Measurements from ENCODE around the gene CAT.
A peak's percentile ranks its signal among the peaks of the same experiment; 100 is the strongest.

The CAT gene

DNA sequence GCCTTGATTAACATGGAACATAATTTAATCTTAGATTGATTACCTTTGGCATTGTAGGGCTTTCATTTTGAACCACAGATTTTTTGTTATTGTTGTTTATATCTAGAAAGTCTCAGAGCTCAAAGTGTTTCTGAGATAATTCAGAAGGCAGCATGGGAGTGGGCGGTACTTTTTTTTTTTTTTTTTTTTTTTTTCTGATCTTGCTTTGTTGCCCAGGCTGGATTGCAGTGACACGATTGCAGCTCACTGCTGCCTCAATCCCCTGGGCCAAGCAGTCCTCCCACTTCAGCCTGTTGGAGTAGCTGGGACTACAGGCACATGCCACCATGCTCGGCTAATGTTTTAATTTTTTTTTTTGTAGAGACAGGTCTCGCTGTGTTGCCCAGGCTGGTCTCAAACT, 21.5 kb downstream of the CAT start:
- DNase-seq (ENCODE audit: low read depth), result no peak

DNA sequence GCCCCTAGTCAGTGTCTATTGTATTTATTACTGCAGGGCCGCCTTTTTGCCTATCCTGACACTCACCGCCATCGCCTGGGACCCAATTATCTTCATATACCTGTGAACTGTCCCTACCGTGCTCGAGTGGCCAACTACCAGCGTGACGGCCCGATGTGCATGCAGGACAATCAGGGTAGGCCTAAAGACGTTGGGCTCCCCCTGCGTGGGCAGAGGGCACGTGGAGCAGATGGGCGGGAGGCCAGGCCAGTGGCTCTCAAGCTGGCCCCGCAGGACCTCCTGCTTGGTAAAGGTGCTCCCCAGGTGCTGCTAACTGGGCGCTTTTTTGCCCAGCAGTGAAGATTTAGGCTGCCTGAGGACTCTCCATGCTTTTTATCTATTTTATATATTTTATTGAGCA, 22.5 kb downstream of the CAT start:
- DNase-seq (ENCODE audit: low read depth), result no peak

DNA sequence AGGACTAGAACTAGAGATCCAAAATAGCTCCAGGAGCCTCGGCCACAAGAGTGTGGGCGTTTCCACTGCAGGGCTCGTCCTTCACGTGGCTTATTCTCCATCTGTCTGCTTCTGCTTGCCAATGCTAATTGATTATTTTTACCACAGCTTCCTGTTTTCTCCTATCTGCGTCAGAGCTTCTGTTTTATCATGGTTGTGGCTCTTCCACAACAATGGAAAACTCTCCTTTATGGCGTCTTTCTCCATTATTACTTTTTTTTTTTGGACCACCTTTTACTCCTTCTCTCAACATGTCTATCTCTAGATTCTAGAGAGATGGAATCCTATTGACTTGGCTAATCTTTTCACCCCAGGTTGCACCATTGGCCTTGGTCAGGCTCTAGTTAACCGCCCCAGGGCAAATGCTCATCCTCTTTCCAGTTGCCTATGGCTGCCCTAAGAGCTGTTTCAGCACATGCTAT, 25.9 kb downstream of the CAT start:
- DNase-seq (ENCODE audit: low read depth), result no peak

DNA sequence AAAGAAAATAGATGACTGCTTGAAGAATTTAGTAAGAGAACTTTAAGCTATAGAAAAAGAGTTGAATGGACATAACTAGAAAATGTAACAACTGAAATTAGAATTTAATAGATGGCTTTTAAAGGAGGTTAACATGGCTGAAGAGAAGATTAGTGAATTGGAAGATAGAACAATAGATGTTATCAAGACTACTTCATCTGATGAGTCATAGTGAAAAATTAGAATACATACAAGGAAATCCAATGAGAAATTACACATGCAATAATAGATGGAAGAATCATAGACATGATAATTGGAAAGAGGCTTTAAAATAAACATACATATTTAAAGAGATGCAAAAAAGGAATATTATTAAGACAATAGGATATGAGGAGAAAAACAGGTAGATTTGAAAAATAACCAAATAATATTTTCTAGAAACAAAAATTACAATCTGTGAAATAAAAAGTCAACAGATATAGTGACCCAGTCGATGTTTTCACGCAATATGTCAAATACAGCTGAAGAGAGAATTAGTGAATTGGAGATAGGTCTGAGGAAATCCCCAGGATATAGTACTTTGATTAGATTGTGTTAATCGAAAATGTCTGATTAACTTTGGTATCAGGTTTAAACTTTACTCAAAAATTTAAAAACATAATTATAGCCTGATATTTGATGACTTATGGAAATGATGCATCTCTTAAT, 28.2 kb downstream of the CAT start:
- no peak for DNase-seq (ENCODE audit: low read depth)

DNA sequence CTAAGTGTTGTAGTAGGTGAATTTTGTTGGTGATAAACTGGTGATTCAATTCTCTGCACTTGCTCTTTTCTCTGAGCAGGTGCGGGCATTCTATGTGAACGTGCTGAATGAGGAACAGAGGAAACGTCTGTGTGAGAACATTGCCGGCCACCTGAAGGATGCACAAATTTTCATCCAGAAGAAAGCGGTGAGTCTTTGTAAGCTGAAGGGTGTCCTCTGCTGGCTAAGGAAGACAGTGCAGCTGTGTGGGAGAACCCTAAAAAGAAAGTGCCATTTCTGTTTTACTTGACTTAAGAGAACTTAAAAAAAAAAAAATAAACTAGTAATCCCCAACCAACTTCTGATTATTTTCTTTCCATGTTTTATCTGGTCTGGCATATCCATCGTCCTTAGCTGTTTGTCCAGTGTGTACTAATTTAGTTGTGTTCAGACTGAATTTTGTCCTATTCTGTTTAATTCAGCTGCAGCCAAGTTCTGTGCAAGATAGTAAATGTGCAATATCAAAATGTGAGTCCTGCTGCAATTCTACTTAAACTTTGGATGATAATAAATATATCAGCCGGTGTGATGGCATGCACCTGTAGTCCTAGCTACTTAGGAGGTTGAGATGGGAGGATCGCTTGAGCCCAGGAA, 29.6 kb downstream of the CAT start:
- DNase-seq (ENCODE audit: low read depth), result peak; percentile 3

DNA sequence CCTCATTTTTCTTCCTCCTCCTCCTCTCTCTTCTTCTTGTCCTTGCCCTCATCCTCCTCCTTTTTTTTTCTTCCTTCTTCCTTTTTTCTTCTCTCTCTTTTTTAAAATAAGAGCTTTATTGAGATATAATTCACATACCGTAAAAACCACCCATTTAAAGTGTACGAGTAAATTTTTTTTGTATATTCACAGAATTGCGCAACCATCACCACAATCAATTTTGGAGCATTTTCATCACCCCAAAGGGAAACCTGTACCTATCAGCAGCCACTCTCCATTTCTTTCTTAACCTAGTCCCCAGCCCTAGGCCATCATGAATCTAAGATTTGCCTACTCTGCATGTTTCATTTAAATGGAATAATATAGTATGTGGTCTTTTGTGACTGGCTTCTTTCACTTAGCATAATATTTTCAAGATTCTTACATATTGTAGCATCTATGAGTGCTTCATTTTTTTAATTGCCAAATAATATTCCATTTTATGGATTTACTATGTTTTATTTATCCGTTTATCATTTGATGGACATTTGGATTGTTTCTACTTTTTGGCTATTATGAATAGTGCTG, 35.0 kb downstream of the CAT start:
- no peak for DNase-seq (ENCODE audit: low read depth)

DNA sequence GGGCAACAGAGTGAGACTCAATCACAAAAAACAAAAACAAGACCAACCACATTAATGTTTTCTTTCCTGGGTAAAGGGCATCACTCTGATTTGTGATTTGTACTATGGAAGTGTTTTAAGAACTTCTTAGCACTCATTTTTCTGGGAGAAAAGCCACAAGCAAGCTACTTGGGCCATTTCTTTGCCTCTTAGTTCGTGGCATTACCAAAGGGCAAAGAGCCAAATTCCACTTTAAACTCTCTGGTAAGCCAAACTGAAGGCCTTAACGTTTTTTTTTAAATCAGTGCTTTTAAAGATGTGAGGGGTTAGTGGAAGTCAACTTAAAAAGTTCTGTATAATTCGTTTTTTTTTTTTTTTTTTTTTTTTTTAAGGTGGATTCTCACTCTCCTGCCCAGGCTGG, 36.9 kb downstream of the CAT start:
- no peak for DNase-seq (ENCODE audit: low read depth)

GRCh38 chr11:34476849-34477248, 38.1 kb downstream of the CAT start:
- no peak for DNase-seq (ENCODE audit: low read depth)

- no peak for DNase-seq (ENCODE audit: low read depth)
These were observed 40.3 kb downstream of the CAT start for GRCh38 chr11:34478845-34479663.

DNA sequence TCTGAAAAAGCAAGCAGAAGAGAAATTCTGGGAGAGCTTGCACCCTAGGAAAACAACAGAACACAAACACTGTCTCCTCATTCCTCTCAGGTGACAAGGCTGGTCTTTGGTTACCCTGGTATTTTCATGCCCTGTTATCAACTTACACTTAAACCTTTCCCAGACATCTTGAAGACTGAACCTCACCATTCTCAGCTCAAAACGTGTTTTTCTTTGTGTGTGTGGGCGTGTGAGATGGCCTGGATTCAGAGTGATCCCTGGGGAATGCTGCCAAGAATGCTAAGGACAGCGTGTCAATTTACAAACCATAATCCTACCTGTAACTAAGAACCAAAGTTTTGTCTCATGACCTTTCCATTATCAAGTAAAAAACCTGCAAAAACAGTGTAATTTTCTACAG, 41.6 kb downstream of the CAT start:
- no peak for DNase-seq (ENCODE audit: low read depth)

DNA sequence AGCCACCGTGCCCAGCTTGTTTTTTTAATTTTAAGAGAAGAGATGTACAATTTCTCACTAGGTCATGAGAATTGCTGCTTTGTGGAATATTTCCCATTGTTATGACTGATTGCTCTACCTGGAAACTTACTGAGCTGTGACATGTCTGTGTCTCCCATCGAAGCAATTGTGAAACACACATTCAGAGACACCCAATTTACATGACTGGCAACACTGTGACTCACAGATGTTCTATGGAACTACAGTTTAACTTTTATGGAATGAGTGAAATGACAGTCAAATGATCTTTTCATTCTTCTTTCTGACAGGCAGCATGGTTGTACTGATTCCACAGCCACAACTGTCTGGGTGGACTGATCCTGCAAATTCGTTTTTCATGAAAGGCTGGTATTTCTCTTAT, 42.6 kb downstream of the CAT start:
- no peak for DNase-seq (ENCODE audit: low read depth)

DNA sequence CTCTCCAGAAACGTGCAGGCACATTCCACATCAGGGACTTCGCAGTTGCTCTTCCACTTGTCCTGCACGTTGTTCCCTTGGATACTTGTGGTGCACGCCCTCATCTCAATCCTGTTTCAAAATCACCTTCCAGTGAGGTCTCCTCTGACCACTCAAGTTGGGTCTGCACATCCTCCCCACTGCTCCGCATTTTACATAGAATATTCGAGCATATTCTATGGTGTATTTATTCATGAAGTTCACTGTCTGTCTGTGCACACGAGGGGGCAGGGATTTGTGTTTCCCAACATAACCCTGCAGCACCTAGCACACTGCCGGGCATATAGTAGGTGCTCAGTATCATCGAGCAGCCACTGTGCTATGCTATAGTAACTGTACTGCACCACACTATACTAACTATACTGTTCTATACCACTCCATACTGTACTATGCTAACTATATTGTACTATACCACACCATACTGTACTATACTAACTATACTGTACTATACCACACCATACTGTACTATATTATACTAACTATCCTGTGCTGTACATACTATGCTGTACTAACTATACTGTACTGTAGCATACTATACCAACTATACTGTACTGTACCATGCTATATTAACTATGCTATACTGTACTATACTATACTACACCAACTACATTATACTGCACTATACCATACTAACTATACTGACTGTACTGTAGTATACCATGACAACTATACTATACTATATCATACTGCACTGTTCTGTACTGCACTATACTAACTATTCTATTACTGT, 44.6 kb downstream of the CAT start:
- DNase-seq (ENCODE audit: low read depth), result no peak

DNA sequence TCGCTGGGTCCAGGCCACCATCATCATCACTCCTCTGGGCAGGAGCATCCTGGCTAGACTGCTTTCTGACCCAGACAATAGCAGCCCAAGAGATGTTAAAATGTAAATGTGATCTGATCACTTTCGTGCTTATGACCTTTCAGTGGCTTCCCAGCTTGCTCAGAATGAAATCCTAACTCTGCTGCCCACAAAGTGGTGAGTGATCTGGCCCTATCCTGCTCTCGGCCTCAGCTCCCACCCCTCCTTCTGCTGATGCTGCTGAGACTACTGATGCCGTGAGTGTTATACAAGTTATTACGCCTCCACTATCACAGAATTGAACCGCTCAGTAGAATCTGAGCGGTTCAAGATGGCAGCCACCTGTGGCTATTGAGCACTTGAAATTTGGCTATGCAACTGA, 48.7 kb downstream of the CAT start:
- no peak for DNase-seq (ENCODE audit: low read depth)

DNA sequence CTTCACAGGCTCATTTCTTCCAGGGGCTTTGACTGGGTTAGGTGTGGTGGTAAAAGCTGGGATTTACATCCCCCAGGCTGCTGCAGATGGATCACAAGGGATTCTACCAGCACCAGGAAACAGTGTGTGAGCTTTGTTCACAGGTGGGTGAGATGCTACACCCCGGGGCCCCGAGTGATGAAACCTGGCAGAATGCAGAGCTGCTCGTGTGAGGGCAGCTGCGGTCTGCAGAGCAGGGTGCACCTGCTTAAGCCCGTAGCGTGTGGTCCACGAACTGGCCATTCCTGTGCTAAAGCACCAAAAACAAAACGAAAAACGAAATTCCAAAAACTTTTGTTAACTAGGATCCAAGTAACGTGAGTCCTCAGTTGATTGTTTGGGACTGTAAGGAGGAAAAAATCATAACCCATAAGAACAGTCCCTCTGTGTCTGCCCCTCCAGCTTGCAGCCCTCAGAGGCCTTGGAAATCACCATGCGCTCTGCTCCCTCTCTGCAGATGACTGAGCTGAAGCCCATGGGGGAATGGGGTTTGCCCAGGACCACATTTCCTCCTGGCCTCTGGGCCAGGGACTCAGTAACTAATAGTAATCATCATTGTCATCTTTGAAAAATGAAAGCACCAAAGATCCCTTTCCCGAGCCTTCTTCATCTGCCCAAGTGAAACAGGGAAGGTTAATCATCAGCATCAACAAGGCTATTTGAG, 50.3 kb downstream of the CAT start:
- no peak for DNase-seq (ENCODE audit: low read depth)

- no peak for DNase-seq (ENCODE audit: low read depth)
These were observed 51.6 kb downstream of the CAT start for GRCh38 chr11:34490304-34490703.

DNA sequence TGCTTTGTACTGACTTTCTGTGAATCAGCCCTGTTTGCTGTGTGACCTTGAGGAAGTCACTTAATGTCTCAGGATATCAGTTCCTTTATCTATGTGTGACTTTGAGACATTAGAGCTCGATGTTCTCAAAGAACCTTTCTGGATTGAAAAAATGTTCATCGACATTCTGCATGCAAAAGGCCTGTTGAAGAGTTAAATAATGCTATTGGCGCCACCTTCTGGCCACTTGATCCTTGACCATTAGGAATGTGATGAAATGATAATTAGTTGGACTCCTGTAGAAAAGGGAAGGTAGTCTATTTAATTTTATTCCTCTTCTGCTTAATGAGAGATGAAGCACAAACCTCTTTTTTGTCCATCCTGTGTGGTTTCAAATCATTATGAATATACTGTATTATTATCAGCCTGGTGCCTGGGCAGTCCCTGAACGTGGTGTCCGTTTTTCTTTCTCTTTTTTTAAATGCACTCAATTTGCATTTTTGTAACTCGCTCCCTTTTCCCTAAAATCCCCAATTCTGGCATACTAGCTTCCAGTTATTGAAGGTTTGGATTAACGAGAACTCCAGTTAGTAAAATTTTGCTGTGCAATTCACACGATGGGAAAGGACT, 54.2 kb downstream of the CAT start:
- DNase-seq (ENCODE audit: low read depth), result peak; percentile 48

GRCh38 chr11:34493468-34493867, 54.7 kb downstream of the CAT start:
- DNase-seq (ENCODE audit: low read depth), result no peak

DNA sequence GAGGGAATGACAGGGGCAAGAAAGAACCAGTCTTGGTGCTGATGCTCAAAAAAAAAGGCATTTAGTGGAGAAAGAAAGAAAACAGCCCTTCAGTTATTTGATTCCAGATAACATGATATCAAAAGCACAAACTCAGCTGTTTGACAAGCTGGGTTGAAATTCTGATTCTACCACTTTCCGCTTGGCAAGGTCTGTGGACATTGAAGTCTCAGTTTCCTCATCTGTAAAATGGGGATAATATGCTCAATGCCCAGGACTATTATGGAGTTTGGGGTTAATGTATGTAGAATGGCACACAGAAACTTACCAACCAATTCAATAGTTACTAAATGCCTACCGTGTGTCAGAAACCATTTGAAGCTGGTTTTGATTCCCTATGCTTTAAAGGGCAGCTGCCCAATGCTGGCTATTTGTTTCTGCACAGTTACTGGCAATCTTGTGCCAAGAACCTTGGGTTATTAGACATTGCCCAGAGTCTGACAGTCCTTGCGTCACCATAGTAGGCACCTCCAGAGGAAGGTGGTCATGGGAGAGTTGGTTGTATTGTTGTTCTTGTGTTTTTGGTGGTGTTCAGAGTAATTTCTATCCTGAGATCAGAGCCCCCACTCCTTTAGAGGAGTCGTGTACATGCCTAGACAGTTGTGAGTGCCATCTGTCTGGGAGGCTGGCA, 55.3 kb downstream of the CAT start:
- DNase-seq (ENCODE audit: low read depth), result no peak

DNA sequence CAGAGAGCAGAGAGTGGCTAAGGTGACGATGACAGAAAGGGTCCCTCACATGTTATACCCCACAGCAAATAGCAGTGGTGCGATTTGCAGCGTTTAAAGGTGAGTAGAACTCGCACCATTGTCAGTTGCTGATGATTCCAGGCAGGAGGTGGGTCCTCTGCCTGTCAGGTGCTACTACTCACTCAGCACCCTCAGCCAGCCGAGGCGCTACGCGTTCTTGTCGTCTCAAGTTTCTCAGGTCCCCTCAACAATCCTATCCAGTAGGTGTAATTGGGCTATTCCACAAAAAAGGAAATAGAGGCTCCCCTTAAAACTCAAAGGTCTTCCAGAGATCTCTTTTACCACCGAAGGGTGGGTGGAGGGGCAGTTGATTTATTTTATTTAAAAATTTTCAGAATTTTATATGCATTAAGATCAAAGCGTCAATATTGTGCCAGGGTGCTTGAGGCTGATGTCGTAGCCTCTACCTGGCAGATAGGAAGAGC, 56.5 kb downstream of the CAT start:
- DNase-seq (ENCODE audit: low read depth), result no peak

- DNase-seq (ENCODE audit: low read depth), result no peak
These were observed 57.1 kb downstream of the CAT start for GRCh38 chr11:34495724-34496377.
